HG02840 (cell line): ENCODE results near the gene POM121L2.
"Not testable (repeated sequence)": the region's sequence is repeated elsewhere in the genome, so short reads cannot be mapped to it uniquely, and the experiment has no call there.

Source experiments
- ATAC-seq: cut with Tn5 transposase; IDR thresholded peaks from one replicate; pipeline ENCODE4 v1.9.1; 2021; ENCODE audit warnings: mild to moderate bottlenecking, moderate library complexity, moderate number of reproducible peaks; ENCODE audit not compliant: unreplicated experiment, low FRiP score

The POM121L2 gene

DNA sequence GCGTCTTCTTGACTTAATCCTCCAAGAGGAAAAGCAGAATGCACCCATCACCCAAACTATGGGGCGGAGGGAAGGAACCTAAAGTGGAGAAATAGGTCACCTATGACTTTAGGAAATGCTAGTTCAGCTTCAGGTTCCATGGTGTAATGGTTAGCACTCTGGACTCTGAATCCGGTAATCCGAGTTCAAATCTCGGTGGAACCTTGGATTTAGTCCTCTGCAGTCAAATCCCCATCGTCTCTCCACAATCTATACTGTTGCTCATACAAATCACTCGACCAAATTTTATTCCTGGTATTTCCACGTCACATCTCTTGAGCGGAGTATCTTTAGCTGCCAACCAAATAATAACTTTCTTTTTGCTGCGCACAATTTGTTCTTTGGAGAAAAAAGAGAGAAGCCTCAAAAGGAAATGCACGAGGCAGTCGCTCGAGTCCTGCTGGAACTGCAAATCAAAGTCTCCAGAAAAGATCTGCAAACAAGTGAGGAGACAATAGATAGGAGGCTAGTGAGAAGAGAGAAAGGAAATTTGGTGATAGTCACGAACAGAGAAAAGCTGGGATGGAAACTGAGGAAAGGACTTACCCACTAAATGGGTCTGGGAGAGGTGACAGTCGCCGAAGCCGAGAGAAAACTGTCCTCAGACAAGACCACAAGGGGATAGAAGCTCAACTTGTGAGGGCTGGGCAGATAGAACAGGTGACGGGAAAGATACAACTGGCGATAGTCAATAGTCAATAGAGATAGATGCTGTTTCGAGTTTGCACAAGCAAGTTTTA lies 16.6 kb downstream of the POM121L2 start:
- no peak for ATAC-seq

DNA sequence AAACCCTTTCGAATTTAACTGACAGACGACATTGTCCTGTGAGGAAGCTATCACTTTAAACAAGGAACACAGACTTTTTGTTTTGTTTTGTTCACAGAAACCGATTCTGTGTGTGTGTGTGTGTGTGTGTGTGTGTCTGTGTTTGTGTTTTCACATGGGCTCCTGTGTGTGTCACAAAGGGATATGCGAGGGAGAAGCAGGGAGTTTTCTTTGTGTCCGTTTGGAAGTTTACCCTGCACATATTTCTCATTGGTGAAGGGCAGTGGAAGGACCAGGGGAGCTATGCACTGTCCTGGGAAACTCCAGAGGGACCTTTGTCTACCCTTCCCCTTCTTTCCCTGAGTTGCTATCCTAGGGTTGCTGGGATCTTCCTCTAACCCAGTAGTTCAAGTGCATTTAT lies 17.7 kb downstream of the POM121L2 start:
- no peak for ATAC-seq

DNA sequence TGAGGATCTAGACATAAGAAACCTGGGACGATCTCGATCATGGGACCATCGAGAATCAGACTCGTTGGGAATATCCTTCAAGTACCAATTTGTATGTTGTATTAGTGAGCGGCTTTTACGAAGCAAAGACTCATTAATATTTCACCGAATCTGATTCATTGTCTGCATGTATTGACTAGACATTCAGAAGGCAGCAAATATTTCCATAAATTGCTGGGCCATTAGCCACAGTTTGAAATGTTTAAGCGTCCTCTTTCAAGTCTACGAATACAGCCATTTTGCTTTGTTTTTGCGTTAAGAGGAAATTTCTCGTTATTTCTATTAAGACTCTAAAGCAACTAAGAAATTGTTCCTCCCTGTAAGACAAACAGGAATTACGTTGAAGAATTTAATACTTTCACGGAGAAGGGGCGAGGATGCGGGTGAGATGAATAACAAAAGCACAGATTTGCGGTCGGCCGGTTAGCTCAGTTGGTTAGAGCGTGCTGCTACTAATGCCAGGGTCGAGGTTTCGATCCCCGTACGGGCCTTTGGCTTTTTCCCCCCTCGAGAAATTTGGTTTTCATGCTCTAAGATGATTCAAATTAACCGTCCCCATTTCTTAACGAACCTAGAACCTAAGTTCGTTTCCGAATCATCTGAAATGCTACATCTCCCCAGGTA lies 18.5 kb downstream of the POM121L2 start:
- no peak for ATAC-seq

DNA sequence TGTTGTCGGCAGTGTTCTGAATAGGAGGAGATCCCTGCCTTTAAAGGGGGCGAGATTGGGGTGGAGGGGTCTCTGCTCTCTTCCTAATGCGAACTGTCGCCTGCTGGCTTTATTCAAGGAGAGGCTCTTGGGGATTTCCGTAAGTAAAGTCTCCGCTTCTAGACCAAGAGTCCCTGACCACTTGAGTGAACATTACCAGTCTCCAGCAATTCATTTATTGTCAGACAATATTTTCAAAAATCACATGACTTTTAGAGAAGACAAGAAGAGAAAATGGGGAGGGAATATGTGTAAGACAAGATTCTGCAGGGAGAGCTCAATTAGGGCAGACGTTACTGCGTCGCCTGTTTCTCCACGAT lies 21.2 kb downstream of the POM121L2 start:
- ATAC-seq, result no peak

DNA sequence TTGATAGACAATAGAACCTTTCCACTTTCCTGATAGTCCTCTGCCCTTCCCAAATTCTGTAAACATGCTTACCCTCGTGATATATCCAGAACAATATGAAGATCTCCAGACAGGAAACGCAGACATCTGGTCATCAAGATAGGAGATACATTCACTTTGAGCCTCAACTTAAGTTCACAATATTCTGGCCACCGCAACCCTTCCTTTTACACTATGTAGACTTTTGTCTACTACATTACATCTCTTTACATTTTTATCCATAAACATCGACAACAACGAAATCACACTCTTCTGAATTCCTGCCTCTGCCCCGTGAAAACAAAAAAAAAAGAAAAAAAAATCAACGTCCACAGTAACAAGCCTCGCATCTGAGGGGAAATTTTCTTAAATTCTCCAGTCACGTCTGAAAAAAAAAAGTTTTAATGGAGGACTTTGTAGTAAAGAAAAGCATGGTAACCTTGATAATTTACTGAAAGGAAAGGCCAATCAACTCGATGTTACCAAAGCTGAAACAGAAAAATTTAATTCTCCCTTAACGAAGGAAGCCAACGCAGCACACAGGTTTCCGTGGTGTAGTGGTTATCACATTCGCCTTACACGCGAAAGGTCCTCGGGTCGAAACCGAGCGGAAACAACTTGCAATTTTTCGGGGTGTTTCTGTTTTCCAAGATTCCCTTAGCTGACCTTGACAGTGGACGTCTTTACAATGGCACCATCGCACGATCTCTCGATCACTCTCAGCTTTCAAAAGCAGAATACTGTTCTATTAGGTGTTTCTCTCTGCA lies 21.8 kb downstream of the POM121L2 start:
- ATAC-seq, result no peak

DNA sequence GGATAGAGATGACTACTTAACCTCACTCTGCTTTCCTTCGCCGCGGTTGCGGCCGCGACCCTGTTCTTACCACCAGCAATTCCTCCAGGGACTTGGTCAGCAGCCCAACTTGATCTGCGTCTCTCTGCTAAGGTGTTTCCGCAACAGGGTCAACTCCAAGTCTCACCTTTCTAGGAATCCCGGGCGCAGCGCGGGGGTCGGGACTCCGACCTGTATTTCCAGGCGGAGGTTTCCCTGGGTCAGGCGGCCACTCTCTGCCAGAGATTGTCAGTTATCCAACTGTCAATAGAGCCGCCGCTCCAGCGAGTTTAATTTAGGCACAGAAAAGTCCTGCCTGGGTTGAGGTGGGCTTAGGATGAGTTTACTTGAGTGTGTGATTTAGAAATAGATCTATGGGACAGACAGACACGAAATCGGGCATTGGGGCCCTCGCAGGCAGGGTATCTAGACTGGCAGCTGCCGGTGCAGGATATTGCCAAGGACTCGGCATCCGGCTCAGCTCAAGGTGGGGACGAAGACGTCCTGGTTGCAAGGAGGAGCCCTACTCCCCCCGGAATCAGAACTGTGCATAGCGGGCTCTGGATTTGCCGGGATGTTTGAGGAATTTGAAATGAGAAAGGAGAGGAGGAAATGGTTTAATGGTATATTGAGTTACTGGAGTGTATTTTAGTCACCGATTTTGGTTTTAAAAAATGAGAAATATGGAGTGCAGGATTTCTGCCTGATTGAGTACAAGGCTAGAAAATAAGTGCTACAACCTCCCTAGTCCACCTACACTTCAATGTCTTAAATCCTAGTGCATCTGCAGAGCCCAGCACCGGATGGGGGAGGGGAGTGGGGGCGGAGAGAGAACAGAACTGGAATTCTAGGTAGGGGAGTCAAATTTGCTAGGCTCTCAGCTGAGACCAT lies 23.7 kb downstream of the POM121L2 start:
- ATAC-seq, result no peak

DNA sequence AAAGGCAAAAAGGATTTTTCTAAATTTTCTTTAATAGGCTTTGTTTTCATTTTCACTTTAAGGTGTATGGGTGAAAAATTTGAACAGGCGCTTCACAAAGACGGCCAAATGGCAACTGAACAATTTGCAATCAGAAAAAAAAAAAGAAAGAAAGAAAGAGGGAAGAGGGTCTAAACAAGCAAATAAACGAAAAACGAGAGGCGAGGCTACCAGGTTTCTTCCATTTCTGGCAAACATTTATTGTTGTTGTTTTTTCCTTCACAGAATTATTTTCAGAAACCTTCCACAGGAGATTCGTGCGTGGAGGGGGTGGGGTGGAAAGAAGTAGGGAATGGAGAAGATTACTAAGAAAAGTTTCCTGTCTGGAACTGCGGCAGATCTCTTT lies 24.3 kb downstream of the POM121L2 start:
- no peak for ATAC-seq

DNA sequence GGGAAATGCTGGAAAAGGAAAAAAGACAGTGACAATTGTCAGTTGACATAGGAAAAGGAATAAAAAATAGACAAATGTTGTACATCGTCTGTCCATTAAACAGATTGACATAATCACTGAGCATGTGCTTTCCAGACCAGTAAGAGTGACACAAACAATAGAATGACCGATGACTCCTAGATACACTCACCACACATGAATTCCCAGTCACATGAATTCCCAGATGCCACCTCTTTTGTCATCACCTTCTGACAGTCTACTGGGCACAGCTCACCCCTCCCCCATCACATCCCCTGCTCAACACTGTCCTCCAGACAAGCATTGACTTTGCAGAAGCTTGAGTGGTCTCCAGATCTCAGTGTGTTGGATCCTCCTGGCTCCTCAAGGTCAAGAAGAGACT lies 25.9 kb downstream of the POM121L2 start:
- ATAC-seq, result no peak

DNA sequence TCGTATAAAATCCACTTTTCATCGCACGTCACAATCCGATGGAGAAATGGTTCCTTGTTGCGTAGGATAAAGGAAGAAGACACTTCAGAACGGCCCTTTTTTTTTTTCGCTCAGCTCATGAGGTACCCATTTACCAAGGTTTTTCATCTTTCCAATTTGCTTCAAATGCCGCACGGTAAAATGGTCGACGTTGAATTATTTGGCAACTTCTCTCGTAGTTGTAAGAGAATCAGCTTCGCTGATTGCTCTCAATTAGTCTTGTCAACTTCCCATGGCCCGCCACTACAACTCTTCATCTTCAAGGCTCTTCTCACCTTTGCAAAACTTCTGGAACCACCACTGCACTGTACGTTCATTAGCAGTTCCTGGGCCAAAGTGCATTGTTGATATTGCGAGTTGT lies 28.8 kb downstream of the POM121L2 start:
- ATAC-seq, result no peak

DNA sequence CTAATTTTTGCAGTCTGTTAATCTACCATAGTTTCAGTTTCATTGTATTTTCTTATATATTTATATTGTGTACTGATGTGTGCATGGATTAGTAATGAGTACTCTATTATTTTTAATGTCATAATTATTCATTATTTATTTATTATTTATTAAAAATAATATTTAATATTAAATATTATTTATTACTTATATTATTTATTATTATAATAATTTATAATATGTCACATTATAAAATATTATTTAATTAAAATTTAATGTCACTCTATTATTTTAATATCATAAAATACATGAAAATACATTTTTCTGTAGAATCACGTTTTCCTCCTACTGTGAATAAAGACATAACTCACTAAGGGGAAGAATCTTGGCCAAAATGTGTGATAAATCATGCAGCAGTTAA lies 30.5 kb downstream of the POM121L2 start:
- ATAC-seq, result no peak

DNA sequence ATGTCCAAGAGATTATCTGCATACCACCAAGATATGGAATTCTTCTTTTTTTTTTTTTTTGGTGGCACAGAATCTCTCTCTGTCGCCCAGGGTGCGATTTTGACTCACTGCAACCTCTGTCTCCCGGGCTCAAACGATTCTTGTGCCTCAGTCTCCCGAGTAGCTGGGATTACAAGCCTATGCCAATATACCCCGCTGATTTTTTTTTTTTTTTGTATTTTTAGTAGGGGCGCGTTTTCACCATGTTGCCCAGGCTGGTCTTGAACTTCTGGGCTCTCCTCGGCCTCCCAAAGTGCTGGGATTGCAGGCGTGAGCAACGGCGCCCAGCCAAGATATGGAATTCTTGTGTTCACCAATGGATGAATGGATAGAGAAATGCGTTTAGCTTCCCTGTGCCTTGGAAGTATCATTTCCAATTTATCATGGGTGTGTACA lies 31.0 kb downstream of the POM121L2 start:
- ATAC-seq, result no peak

DNA sequence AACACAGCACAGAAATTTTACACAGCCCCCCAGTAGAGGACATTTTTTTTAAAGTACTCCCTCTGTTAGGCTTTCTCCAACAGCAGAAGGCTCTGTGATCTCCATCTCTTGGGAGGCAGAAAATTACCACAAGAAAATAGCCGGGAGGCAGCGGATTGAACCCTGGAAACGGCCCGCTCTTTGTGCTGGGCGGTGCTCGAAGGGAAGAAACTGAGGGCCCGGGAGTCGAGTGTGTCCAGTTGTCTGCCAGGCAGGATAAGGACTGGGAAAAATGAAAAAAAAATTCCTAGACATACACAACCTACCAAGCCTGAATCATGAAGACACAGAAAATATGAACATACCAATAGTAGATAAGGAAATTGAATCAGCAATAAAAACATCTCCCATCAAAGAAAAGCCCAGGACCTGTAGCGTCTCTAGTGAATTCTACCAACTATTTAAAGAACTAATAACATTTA lies 31.5 kb downstream of the POM121L2 start:
- ATAC-seq, result no peak

DNA sequence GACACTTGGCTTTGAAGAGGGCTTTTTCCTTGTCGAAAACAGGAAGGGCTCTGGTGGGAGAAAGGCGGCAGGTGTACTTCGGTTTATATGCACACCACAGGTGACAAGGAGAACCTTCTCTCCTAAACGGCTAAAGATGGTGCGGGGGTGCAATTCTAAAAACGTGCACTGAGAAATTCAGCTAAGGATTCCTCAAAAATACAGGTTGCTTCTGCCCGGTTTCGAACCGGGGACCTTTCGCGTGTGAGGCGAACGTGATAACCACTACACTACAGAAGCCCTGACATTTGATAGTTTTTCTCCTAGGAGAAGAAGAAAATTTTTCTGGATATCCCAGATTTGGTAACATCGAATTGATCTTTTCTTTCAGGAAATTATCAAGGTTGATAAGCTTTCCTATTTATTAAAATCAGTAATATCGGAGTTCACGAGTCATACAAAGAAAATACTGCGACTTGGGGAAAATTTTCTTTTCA lies 32.0 kb downstream of the POM121L2 start:
- ATAC-seq, result no peak

DNA sequence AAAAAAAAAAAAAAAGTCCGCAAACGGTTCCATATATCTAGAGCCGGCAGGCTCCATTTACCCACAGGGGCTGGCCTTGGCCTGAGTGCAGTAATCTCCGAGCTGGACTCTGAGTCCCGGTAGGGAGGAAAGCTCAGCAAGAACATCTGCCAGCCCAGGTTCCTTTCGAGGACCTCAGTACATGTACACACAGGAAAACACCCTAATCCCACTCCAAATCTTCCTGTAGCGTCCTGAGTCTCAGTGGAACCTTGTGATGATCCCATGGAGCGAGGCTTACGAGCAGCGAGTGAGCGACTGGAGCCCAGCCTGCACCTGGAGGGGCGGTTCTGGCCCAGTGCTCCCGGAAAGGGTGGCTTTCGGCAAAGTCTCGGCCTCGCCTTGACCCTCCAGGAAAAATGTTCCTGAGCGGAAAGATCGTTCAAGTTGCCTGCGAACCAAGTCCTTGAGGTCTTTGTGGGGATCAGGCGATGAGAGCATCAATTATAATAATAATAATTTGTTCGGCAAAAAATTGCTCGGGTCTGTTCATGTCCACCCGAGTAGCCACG lies 32.5 kb downstream of the POM121L2 start:
- no peak for ATAC-seq

DNA sequence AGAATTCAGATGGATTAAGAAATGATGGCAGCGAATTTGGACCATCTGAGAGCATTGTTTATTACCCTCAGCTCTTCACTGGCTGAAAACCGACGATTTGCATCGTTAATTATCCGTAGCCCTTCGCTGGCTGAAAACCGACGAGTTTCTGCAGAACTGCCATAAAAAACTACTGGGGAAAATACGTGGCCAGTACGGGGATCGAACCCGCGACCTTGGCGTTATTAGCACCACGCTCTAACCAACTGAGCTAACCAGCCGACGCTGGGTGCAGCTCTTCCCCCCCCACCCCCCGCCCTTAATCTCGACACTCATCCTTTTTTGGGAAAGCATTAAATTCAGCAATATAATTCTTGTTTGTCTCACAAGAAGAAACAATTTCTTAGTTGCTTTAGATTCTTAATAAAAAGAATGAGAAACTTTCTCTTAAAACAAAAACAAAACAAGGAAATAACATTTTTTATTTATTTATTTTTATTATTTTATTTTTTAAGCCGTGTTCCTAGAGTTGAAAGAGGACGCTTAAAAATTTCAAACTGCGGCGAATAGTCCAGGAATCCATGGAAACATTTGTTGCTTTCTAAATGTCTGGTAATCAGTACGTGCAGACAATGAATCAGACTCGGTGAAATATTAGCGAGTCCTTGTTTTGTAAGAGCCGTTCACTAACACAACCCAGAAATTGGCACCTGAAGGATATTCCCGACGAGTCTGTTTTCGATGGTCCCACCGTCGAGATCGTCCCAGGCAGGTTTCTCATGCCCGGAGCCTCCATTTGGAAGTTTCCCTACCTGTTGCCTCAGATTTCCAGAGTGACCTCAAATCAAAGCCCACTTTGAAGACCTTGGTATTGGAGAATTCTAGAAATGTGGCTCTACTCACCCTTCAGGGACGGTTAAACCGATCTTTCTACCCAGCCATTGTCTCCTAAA lies 36.8 kb downstream of the POM121L2 start:
- ATAC-seq, result no peak

DNA sequence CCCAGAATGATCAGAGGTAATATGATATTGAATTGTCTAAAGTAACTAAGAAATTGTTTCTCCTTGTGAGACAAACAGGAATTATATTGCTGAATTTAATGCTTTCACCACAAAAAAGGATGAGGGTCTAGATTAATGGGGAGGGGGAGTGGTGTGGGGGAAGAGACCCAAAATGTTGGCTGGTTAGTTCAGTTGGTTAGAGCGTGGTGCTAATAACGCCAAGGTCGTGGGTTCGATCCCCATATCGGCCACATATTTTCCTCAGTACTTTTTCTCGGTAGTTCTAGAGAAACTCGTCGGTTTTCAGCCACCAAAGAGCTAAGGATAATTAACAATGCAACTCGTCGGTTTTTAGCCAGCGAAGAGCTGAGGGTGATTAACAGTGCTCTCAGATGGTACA lies 38.3 kb downstream of the POM121L2 start:
- ATAC-seq, result no peak

DNA sequence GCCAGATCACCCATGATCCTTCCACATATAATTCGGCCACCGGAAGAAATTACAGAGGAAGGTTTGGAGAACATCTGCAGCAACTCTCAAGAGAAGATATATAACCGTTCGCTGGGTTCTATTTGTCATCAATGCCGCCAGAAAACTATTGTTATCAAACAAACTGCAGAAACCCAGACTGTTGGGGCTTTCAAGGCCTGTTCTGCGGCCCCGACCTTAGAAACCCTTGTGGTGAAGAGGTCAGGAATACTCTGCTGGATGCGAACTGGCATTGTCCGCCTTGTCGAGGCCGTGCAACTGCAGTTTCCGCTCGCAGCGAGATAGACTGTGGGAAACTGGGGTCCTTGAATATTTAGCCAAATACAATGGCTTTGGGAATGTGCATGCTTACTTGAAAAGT lies 43.3 kb downstream of the POM121L2 start:
- no peak for ATAC-seq

DNA sequence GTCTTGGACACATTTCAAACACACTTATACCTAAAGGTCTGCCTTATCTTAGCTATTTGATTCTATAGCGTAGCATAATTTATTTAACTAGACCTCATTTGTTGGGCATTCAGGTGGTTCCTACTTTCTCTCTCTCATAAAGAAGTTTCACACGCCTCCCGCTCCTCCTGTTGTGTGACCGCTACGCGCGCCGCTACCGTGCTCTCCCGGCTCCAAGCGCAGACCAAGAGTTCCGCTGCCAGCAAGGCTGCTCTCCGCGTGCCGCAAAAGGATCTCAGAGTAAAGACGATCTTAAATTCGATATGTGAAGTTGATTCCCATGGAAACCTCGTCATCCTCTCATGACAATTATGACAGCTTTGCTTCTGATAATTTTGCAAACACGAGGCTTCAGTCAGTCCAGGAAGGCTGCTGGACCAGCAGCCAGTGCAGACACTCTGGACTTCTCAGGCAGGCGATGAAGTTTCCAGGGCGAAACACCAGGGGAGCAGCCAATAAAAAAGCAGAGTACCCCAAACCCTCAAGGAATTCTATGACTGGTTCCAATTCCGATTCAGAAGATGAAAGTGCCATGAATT lies 44.1 kb downstream of the POM121L2 start:
- ATAC-seq, result no peak

DNA sequence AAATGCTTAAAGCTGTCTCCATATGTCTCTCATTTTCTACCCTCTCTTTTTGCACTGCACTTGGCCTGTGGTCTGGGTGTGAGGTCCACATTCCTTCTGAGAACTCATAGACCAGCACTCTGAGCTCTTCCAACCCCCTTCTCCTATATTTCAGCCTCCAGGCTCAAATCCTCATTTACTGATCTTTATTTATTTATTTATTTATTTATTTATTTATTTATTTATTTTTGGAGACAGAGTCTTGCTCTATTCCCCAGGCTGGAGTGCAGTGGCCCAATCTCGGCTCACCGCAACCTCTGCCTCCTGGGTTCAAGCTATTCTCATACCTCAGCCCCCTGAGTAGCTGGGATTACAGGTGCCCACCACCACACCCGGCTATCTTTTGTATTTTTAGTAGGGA lies 45.1 kb downstream of the POM121L2 start:
- not testable (repeated sequence) for ATAC-seq
